ENCODE results near the gene GABARAPL2.
"Not testable (repeated sequence)": the region's sequence is repeated elsewhere in the genome, so short reads cannot be mapped to it uniquely, and the experiment has no call there.

The GABARAPL2 gene

DNA sequence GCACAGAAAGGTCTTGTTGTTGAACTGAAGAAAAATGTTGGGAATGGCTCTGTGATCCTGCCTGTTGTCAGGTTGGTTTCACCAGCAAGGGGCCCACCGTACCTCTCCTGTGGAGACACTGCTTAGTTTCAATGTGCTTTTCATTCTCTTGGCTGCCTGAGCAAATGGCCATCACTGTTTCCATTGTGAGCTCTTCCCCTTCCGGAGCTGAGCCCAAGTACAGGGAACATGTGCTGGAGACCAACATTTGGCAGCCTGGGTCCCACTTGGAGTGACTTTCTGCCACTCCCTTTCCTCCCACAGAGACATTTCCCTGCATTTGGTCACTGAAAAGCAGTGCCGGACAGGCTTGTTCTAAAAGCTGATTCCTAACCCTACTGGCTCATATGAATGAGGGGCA is 23.1 kb downstream of the GABARAPL2 start:
- no peaks in the 10 kb centered on the region for H3K9me3 ChIP-seq (ENCODE audit: control insufficient read depth in 1 of 2, low read length in 2 of 2)
- H3K27me3 ChIP-seq (ENCODE audit: control insufficient read depth in 1 of 2, insufficient read depth in 2 of 2, low read length in 2 of 2) = no peaks in the 10 kb centered on the region
- no peak overlapping the region for H3K27ac ChIP-seq (ENCODE audit: low read depth, low read length)
- H3K4me3 ChIP-seq (ENCODE audit: low read depth in 1 of 2, low read length in 2 of 2) = no peak overlapping the region
- H3K36me3 ChIP-seq (ENCODE audit: control insufficient read depth in 1 of 2, insufficient read depth in 2 of 2, low read length in 2 of 2) = peaks cover 0 to 6% of the 10 kb centered on the region in 2 donors
- no peak overlapping the region for H3K9ac ChIP-seq (ENCODE audit: low read depth in 1 of 2, low read length in 2 of 2)
- H3K4me1 ChIP-seq (ENCODE audit: control insufficient read depth in 1 of 2, insufficient read depth in 2 of 2, low read length in 2 of 2) = no peaks in the 10 kb centered on the region

DNA sequence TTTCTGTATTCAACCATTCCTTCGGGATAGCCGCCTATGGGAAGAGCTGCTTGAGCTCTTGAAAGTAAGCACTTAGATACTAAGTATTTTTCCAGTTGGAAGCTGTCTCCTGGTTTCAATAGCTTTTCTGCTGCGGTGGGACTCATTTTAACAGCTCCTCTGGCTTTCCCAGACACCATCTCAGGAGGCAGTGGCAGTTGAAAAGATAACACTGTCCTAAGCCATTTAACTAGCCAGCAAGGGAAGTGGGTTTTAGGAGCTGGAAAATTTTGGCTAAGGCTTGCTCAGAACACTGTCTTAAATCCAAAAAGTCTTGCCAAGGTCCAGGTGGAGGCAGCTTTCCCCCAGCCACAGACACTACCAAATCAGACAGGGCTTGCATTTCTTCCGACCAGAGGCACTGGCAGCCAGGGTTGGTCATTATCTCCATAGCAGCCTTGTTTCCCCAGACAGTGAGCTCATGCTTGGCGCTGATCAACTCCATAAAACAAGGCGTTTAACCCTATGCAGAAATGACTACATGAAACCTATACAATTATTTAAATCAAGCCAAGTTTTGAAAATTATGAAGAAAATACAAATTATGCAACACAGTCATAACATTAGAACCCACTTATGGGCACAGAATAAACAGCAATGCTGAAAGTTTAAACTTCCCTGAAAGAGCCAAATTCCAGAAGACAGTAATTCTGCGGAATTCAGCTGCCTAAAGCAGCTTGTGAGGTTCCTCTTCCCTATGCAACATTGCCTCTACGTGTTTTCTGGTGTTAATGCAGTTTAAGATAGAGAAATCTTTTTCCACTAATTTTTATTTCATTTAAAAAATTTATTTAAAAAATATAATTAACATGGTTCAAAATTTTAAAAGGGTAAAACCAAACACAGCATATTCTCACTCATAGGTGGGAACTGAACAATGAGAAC is 25.0 kb downstream of the GABARAPL2 start:
- H3K27ac ChIP-seq (ENCODE audit: low read depth, low read length) = no peak overlapping the region
- H3K27me3 ChIP-seq (ENCODE audit: control insufficient read depth in 1 of 2, insufficient read depth in 2 of 2, low read length in 2 of 2) = no peaks in the 10 kb centered on the region
- no peak overlapping the region for H3K4me3 ChIP-seq (ENCODE audit: low read depth in 1 of 2, low read length in 2 of 2)
- no peak overlapping the region for H3K9ac ChIP-seq (ENCODE audit: low read depth in 1 of 2, low read length in 2 of 2)
- peaks cover 0 to 12% of the 10 kb centered on the region in 2 donors for H3K36me3 ChIP-seq (ENCODE audit: control insufficient read depth in 1 of 2, insufficient read depth in 2 of 2, low read length in 2 of 2)
- H3K4me1 ChIP-seq (ENCODE audit: control insufficient read depth in 1 of 2, insufficient read depth in 2 of 2, low read length in 2 of 2) = no peaks in the 10 kb centered on the region
- H3K9me3 ChIP-seq (ENCODE audit: control insufficient read depth in 1 of 2, low read length in 2 of 2) = no peaks in the 10 kb centered on the region

DNA sequence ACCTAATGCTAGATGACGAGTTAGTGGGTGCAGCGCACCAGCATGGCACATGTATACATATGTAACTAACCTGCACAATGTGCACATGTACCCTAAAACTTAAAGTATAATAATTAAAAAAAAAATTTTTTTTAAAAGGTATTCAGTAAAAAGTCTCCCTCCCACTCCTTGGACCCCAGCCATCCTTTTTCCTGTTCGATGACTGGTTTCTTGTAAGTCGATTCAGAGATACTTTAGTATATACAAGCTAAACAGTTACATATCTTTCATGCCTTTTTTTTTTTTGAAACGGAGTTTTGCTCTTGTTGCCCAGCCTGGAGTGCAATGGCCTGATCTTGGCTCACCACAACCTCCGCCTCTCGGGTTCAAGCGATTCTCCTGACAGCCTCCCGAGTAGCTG is 25.7 kb downstream of the GABARAPL2 start:
- H3K4me1 ChIP-seq (ENCODE audit: control insufficient read depth in 1 of 2, insufficient read depth in 2 of 2, low read length in 2 of 2); H3K9me3 ChIP-seq (ENCODE audit: control insufficient read depth in 1 of 2, low read length in 2 of 2); H3K27me3 ChIP-seq (ENCODE audit: control insufficient read depth in 1 of 2, insufficient read depth in 2 of 2, low read length in 2 of 2); H3K27ac ChIP-seq (ENCODE audit: low read depth, low read length); H3K9ac ChIP-seq (ENCODE audit: low read depth in 1 of 2, low read length in 2 of 2); H3K4me3 ChIP-seq (ENCODE audit: low read depth in 1 of 2, low read length in 2 of 2): not testable (repeated sequence)
- peaks cover 0 to 15% of the 10 kb centered on the region in 2 donors for H3K36me3 ChIP-seq (ENCODE audit: control insufficient read depth in 1 of 2, insufficient read depth in 2 of 2, low read length in 2 of 2)

DNA sequence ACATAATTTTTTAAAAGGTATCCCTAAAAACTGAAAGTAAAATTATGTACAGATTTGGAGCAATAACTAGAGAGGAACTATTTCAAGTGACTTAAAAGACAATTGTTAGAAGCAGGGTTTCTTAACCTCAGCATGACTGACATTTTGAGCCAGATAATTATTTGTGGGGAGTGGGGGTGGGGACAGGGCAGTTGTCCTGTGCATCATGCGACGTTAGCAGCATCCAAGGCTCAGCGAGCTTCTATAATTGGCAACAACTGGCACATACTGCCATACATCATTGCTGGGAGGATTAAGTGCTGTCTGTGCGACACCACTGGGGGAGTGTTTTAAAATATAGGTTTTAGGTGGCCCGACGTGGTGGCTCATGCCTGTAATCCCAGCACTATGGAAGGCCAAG is 27.1 kb downstream of the GABARAPL2 start:
- Histone ChIP-seq H3K36me3 (ENCODE audit: control insufficient read depth in 1 of 2, insufficient read depth in 2 of 2, low read length in 2 of 2) (peaks cover 3 to 27% of the 10 kb centered on the region in 2 donors), H3K9ac (ENCODE audit: low read depth in 1 of 2, low read length in 2 of 2) (no peak overlapping the region), H3K27me3 (ENCODE audit: control insufficient read depth in 1 of 2, insufficient read depth in 2 of 2, low read length in 2 of 2) (no peaks in the 10 kb centered on the region), H3K4me3 (ENCODE audit: low read depth in 1 of 2, low read length in 2 of 2) (no peak overlapping the region), H3K27ac (ENCODE audit: low read depth, low read length) (no peak overlapping the region), H3K9me3 (ENCODE audit: control insufficient read depth in 1 of 2, low read length in 2 of 2) (no peaks in the 10 kb centered on the region), H3K4me1 (ENCODE audit: control insufficient read depth in 1 of 2, insufficient read depth in 2 of 2, low read length in 2 of 2) (no peaks in the 10 kb centered on the region)

GRCh38 chr16:75593825-75594820 is 27.9 kb downstream of the GABARAPL2 start:
- Histone ChIP-seq H3K36me3 (ENCODE audit: control insufficient read depth in 1 of 2, insufficient read depth in 2 of 2, low read length in 2 of 2) (peaks cover 3 to 27% of the 10 kb centered on the region in 2 donors), H3K4me1 (ENCODE audit: control insufficient read depth in 1 of 2, insufficient read depth in 2 of 2, low read length in 2 of 2) (no peaks in the 10 kb centered on the region), H3K9me3 (ENCODE audit: control insufficient read depth in 1 of 2, low read length in 2 of 2) (no peaks in the 10 kb centered on the region), H3K4me3 (ENCODE audit: low read depth in 1 of 2, low read length in 2 of 2) (no peak overlapping the region), H3K27me3 (ENCODE audit: control insufficient read depth in 1 of 2, insufficient read depth in 2 of 2, low read length in 2 of 2) (no peaks in the 10 kb centered on the region), H3K27ac (ENCODE audit: low read depth, low read length) (no peak overlapping the region), H3K9ac (ENCODE audit: low read depth in 1 of 2, low read length in 2 of 2) (no peak overlapping the region)

- H3K9me3 ChIP-seq (ENCODE audit: control insufficient read depth in 1 of 2, low read length in 2 of 2) = peaks cover 0 to 6% of the 10 kb centered on the region in 2 donors
- H3K27ac ChIP-seq (ENCODE audit: low read depth, low read length) = no peak overlapping the region
- no peaks in the 10 kb centered on the region for H3K27me3 ChIP-seq (ENCODE audit: control insufficient read depth in 1 of 2, insufficient read depth in 2 of 2, low read length in 2 of 2)
- peaks cover 24 to 64% of the 10 kb centered on the region in 2 donors for H3K36me3 ChIP-seq (ENCODE audit: control insufficient read depth in 1 of 2, insufficient read depth in 2 of 2, low read length in 2 of 2)
- no peak overlapping the region for H3K9ac ChIP-seq (ENCODE audit: low read depth in 1 of 2, low read length in 2 of 2)
- H3K4me3 ChIP-seq (ENCODE audit: low read depth in 1 of 2, low read length in 2 of 2) = no peak overlapping the region
- no peaks in the 10 kb centered on the region for H3K4me1 ChIP-seq (ENCODE audit: control insufficient read depth in 1 of 2, insufficient read depth in 2 of 2, low read length in 2 of 2)
Observed at GRCh38 chr16:75599452-75600277, 33.5 kb downstream of the GABARAPL2 start.

DNA sequence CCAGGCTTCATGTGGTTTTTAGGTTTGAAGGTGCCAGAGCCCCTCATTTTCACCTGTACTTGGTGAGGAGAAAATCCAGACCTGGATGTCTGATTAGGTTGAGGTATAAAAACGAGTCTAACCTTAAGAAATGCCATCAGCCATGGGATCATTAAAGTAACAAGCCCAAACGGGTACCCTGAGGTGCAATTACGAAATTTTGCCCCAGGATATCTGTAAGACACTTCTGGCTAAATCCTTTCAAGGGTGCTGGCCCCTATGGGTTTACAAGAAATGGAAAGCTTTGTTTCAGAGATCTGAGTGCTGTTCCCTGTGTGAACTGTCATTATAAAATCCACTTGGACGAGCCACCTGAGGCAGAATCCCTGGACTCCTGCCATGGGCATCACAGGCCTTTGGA is 37.1 kb downstream of the GABARAPL2 start:
- H3K9ac ChIP-seq (ENCODE audit: low read depth in 1 of 2, low read length in 2 of 2) = no peak overlapping the region
- H3K9me3 ChIP-seq (ENCODE audit: control insufficient read depth in 1 of 2, low read length in 2 of 2) = peaks cover 0 to 6% of the 10 kb centered on the region in 2 donors
- H3K4me1 ChIP-seq (ENCODE audit: control insufficient read depth in 1 of 2, insufficient read depth in 2 of 2, low read length in 2 of 2) = no peaks in the 10 kb centered on the region
- peaks cover 28 to 70% of the 10 kb centered on the region in 2 donors for H3K36me3 ChIP-seq (ENCODE audit: control insufficient read depth in 1 of 2, insufficient read depth in 2 of 2, low read length in 2 of 2)
- no peak overlapping the region for H3K27ac ChIP-seq (ENCODE audit: low read depth, low read length)
- H3K4me3 ChIP-seq (ENCODE audit: low read depth in 1 of 2, low read length in 2 of 2) = no peak overlapping the region
- no peaks in the 10 kb centered on the region for H3K27me3 ChIP-seq (ENCODE audit: control insufficient read depth in 1 of 2, insufficient read depth in 2 of 2, low read length in 2 of 2)

- no peak overlapping the region for H3K4me3 ChIP-seq (ENCODE audit: low read depth in 1 of 2, low read length in 2 of 2)
- H3K9ac ChIP-seq (ENCODE audit: low read depth in 1 of 2, low read length in 2 of 2) = no peak overlapping the region
- no peaks in the 10 kb centered on the region for H3K27me3 ChIP-seq (ENCODE audit: control insufficient read depth in 1 of 2, insufficient read depth in 2 of 2, low read length in 2 of 2)
- no peaks in the 10 kb centered on the region for H3K4me1 ChIP-seq (ENCODE audit: control insufficient read depth in 1 of 2, insufficient read depth in 2 of 2, low read length in 2 of 2)
- H3K9me3 ChIP-seq (ENCODE audit: control insufficient read depth in 1 of 2, low read length in 2 of 2) = peaks cover 0 to 6% of the 10 kb centered on the region in 2 donors
- no peak overlapping the region for H3K27ac ChIP-seq (ENCODE audit: low read depth, low read length)
- H3K36me3 ChIP-seq (ENCODE audit: control insufficient read depth in 1 of 2, insufficient read depth in 2 of 2, low read length in 2 of 2) = peaks cover 28 to 70% of the 10 kb centered on the region in 2 donors
Observed at GRCh38 chr16:75606507-75606906, 40.3 kb downstream of the GABARAPL2 start.

GRCh38 chr16:75614066-75614897 is 48.1 kb downstream of the GABARAPL2 start:
- no peak overlapping the region for H3K27ac ChIP-seq (ENCODE audit: low read depth, low read length)
- H3K9ac ChIP-seq (ENCODE audit: low read depth in 1 of 2, low read length in 2 of 2) = no peak overlapping the region
- no peaks in the 10 kb centered on the region for H3K4me1 ChIP-seq (ENCODE audit: control insufficient read depth in 1 of 2, insufficient read depth in 2 of 2, low read length in 2 of 2)
- H3K4me3 ChIP-seq (ENCODE audit: low read depth in 1 of 2, low read length in 2 of 2) = no peak overlapping the region
- H3K36me3 ChIP-seq (ENCODE audit: control insufficient read depth in 1 of 2, insufficient read depth in 2 of 2, low read length in 2 of 2) = peaks cover 31 to 74% of the 10 kb centered on the region in 2 donors
- no peaks in the 10 kb centered on the region for H3K27me3 ChIP-seq (ENCODE audit: control insufficient read depth in 1 of 2, insufficient read depth in 2 of 2, low read length in 2 of 2)
- H3K9me3 ChIP-seq (ENCODE audit: control insufficient read depth in 1 of 2, low read length in 2 of 2) = no peaks in the 10 kb centered on the region
